Spleen (tissue), 11 donors: ENCODE measurements around the gene LGALS9C. TPM values are rescaled to one million over a fixed set of nuclear protein-coding genes. Genes with fewer than 3 reads are reported as not detected.
A peak's percentile ranks its signal among the peaks of the same experiment; 100 is the strongest.
"Not testable (repeated sequence)": the region's sequence is repeated elsewhere in the genome, so short reads cannot be mapped to it uniquely, and the experiment has no call there.

ENCODE experiments used
- DNase-seq: peaks from one replicate; pipeline ENCODE4 v3.0.0-alpha.2; 2020
- H3K27ac ChIP-seq, 8 donors: fragments of 200-600 bp; sonication (generic) in 7 of 8; 1 replicate in 4 of 8; 2 replicates in 4 of 8; pipeline versions ENCODE4 v1.5.0 to v1.8.0; 2016 to 2021; ENCODE audit warnings: inconsistent platforms in 4 of 8, mild to moderate bottlenecking in 4 of 8, moderate library complexity in 1 of 8
- H3K27me3 ChIP-seq, 7 donors: fragments of 200-600 bp; sonication (generic) in 6 of 7; replicated peaks in 1 of 7; 1 replicate in 4 of 7; 2 replicates in 3 of 7; pipeline versions ENCODE4 v1.5.0 to v1.8.0; 2016 to 2021; ENCODE audit warnings: inconsistent platforms in 3 of 7, mild to moderate bottlenecking in 1 of 7
- H3K36me3 ChIP-seq, 6 donors: fragments of 200-600 bp; sonication (generic) in 5 of 6; 1 replicate in 4 of 6; 2 replicates in 2 of 6; pipeline versions ENCODE4 v1.5.0 to v1.8.0; 2016 to 2021; ENCODE audit warnings: inconsistent platforms in 2 of 6
- H3K4me1 ChIP-seq, 6 donors: fragments of 200-600 bp; sonication (generic) in 5 of 6; 1 replicate in 3 of 6; 2 replicates in 3 of 6; pipeline versions ENCODE4 v1.5.0 to v1.8.0; 2016 to 2021; ENCODE audit warnings: inconsistent platforms in 3 of 6
- H3K4me3 ChIP-seq, 8 donors: fragments of 200-600 bp; sonication (generic) in 7 of 8; 1 replicate in 4 of 8; 2 replicates in 4 of 8; pipeline versions ENCODE4 v1.5.0 to v1.8.0; 2016 to 2021; ENCODE audit warnings: inconsistent platforms in 4 of 8, mild to moderate bottlenecking in 4 of 8, moderate library complexity in 2 of 8
- H3K9me3 ChIP-seq, 8 donors: fragments of 200-600 bp; sonication (generic) in 7 of 8; 1 replicate in 4 of 8; 2 replicates in 4 of 8; pipeline versions ENCODE4 v1.5.0 to v1.8.0; 2016 to 2021; ENCODE audit warnings: inconsistent platforms in 4 of 8
- WGBS, 5 donors: extraction: QIAGEN DNeasy Blood & Tissue Kit in 3 of 5; methylation state at CpG; one replicate each; pipeline versions ENCODE4 v1.1.5 to v1.1.7; 2013 to 2018; 5-methylcytosine and 5-hydroxymethylcytosine counted together
- intact Hi-C: fragments of 100-400 bp; cut with DNase I; formaldehyde crosslinking; loops from one replicate; pipeline ENCODE4 v1.15.0; 2023; ENCODE audit warnings: low total_unique reads
- polyA plus RNA-seq, 3 donors: library from polyadenylated mRNA; stranded (reverse); fragments of 200-250 nt; gene quantifications; one replicate each; pipeline ENCODE4 v1.2.1, GENCODE V29; 2013
- total RNA-seq, 7 donors: library from RNA; depleted of rRNA in 3 of 7; stranded (reverse); fragments of >200 nt in 3 of 7; fragmentation: NEBNext Ultra II Directional in 4 of 7; extraction: Animal tissue kit (Norgen Biotek cat#: 25700) in 4 of 7; gene quantifications; one replicate each; pipeline versions ENCODE4 v1.1.0 to v1.2.1, GENCODE V29; 2016 to 2021
- donor health status: healthy with polysubstance abuse.
- donor health status: DM: no; HTN: no; CAD: no; lungs with moderate emphysema.
- donor health status: DM: no; HTN: no; CAD: no.
- donor health status: Bipolar disorder and iron deficiency.
- donor health status: healthy.
- donor health status: DM: no; HTN: no; CAD: no.
- donor health status: DM: yes; HTN: yes; CAD: no.

The LGALS9C gene
- total and polyA plus RNA-seq, 10 donors: 0.20 to 6.1 (median 2.2) TPM

GRCh38 chr17:18478362-18478761 is 1.8 kb downstream of the LGALS9C start:
- H3K4me1 ChIP-seq, H3K27ac ChIP-seq, H3K9me3 ChIP-seq, H3K27me3 ChIP-seq, intact Hi-C loops, H3K4me3 ChIP-seq, H3K36me3 ChIP-seq, DNase-seq: not testable (repeated sequence)
- 63 to 69% (median 69%) methylated on average over 6 to 7 of the region's 12 CpGs; no CpG with 5 or more reads in 2 of the 5 donors for WGBS, 5 donors

DNA sequence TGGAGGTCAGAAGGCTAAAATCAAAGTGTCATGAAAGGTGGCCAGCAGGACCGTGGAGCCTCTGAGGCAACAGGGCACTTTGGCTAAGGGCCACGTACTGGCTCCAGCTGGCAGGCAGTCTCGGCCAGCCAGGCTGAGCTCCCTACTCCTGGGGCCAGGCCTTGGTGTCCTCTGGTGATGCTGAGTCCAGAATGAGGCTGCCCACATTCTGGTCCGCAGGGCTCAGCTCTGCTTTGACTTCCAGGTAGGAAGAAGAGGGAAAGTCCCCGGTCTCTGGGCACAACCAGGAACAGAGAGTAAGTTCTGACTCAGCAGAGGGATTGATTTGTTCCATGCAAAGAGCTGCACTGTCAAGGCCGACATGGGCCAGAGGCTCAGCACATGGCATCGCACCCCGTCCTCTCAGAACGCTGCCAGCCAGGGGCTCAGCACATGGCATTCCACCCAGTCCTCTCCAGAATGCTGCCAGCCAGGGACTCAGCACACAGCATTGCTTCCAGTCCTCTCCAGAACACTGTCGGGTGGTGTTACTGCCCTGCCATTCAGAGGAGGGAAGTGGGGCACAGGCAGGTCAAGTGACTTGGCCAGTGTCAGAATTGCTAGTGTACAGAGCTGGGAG is 2.5 kb downstream of the LGALS9C start:
- not testable (repeated sequence) for DNase-seq

GRCh38 chr17:18481775-18482174 is 5.2 kb downstream of the LGALS9C start:
- H3K9me3 ChIP-seq, H3K27me3 ChIP-seq, H3K36me3 ChIP-seq, H3K27ac ChIP-seq, H3K4me3 ChIP-seq, H3K4me1 ChIP-seq, intact Hi-C loops, DNase-seq: not testable (repeated sequence)
- 93 to 100% (median 100%) methylated on average over 2 of the region's 3 CpGs for WGBS, 5 donors

More for the DNA sequence above, 2.5 kb downstream of the LGALS9C start:
- WGBS, 5 donors: 33 to 80% (median 73%) methylated on average over 1 to 6 of the region's 10 CpGs; no CpG with 5 or more reads in 1 of the 5 donors
- H3K27ac ChIP-seq, H3K4me1 ChIP-seq, H3K27me3 ChIP-seq, H3K36me3 ChIP-seq, H3K9me3 ChIP-seq, intact Hi-C loops, H3K4me3 ChIP-seq: not testable (repeated sequence)

DNA sequence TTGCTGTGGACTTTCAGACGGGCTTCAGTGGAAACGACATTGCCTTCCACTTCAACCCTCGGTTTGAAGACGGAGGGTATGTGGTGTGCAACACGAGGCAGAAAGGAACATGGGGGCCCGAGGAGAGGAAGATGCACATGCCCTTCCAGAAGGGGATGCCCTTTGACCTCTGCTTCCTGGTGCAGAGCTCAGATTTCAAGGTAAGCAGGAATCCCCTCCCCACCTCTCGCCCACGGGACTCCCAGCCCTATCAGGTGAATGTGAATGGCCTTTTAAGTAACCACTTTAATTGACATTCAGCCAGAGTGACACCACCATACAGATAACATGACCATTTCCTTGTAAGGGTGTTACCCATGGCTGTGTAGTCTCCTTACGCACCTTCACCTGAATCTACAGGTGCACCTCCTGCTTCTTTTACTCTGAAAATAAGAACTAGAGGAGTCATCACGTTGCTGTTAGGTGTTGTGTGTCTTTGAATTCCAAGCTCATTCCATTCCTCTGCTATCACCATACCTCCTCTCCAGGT is 9.4 kb downstream of the LGALS9C start:
- 76 to 83% (median 81%) methylated on average over 2 to 6 of the region's 10 CpGs; no CpG with 5 or more reads in 2 of the 5 donors for WGBS, 5 donors
- H3K36me3 ChIP-seq, H3K27me3 ChIP-seq, H3K27ac ChIP-seq, DNase-seq, H3K4me1 ChIP-seq, H3K4me3 ChIP-seq, intact Hi-C loops, H3K9me3 ChIP-seq: not testable (repeated sequence)

- WGBS, 5 donors: 79 to 100% (median 85%) methylated on average over 2 to 9 of the region's 10 CpGs
- not testable (repeated sequence) for DNase-seq
Measured at GRCh38 chr17:18487633-18488032, 11.0 kb downstream of the LGALS9C start.

DNA sequence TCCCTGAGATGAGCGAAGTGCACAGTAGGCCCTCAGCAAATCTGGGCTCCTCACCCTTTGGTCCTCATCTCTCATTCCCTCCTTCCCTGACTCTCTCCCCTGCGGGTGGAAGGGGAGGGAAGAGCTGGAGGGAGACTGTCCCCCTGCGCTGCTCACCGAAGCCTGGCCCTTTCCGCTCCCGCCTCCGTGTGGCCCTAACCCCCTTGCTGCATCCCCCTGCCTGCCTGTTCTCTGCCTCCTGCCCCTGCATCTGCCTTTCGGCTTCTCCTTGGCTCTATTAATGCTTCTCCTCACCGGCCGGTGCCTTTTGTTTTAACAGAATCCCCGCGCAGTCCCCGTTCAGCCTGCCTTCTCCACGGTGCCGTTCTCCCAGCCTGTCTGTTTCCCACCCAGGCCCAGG is 12.0 kb downstream of the LGALS9C start:
- H3K27ac ChIP-seq, H3K4me3 ChIP-seq, intact Hi-C loops, H3K36me3 ChIP-seq, H3K4me1 ChIP-seq, H3K27me3 ChIP-seq, H3K9me3 ChIP-seq, DNase-seq: not testable (repeated sequence)
- 72 to 87% (median 78%) methylated on average over 7 to 14 of the region's 15 CpGs; no CpG with 5 or more reads in 1 of the 5 donors for WGBS, 5 donors

More at GRCh38 chr17:18487633-18488032, 11.0 kb downstream of the LGALS9C start:
- H3K4me3 ChIP-seq, H3K27ac ChIP-seq, H3K36me3 ChIP-seq, H3K9me3 ChIP-seq, H3K27me3 ChIP-seq, H3K4me1 ChIP-seq, intact Hi-C loops: not testable (repeated sequence)

DNA sequence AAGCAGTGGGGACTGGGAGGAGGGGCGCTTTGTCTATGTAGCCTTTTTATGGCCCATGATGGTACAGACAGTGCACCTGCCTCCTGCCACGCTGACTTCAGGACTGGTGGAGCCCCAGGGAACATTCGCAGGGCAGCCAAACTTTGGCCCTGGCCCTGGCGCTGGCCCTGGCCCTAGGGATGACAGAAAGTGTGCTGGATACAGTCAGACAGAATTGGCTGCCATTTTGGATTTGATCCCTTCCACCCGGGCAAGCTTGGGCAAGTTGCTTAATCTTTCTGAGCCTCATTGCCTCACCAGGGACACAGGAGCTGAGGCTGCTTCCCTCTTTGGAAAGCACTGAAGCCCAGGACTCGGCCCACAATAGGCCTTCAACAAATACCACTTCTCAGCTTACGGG is 13.4 kb downstream of the LGALS9C start:
- H3K4me3 ChIP-seq, H3K27me3 ChIP-seq, intact Hi-C loops, DNase-seq, H3K36me3 ChIP-seq, H3K4me1 ChIP-seq, H3K27ac ChIP-seq, H3K9me3 ChIP-seq: not testable (repeated sequence)
- WGBS, 5 donors: 81 to 100% (median 84%) methylated on average over 1 to 3 of the region's 7 CpGs; no CpG with 5 or more reads in 2 of the 5 donors

GRCh38 chr17:18492712-18493480 is 16.3 kb downstream of the LGALS9C start:
- H3K4me1 ChIP-seq, intact Hi-C loops, H3K36me3 ChIP-seq, H3K27ac ChIP-seq, H3K27me3 ChIP-seq, H3K9me3 ChIP-seq, H3K4me3 ChIP-seq: not testable (repeated sequence)
- 29 to 65% (median 50%) methylated on average over 4 to 15 of the region's 23 CpGs for WGBS, 5 donors
- peak; percentile 23 for DNase-seq

DNA sequence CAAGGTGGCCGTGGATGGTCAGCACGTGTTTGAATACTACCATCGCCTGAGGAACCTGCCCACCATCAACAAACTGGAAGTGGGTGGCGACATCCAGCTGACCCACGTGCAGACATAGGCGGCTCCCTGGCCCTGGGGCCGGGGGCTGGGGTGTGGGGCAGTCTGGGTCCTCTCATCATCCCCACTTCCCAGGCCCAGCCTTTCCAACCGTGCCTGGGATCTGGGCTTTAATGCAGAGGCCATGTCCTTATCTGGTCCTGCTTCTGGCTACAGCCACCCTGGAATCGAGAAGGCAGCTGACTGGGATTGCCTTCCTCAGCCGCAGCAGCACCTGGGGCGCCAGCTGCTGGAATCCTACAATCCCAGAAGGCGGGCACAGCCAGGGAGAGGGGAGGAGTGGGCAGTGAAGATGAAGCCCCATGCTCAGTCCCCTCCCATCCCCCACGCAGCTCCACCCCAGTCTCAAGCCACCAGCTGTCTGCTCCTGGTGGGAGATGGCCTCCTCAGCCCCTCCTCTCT is 17.7 kb downstream of the LGALS9C start:
- H3K27ac ChIP-seq, H3K36me3 ChIP-seq, DNase-seq, H3K27me3 ChIP-seq, H3K9me3 ChIP-seq, H3K4me3 ChIP-seq, intact Hi-C loops, H3K4me1 ChIP-seq: not testable (repeated sequence)
- 72 to 95% (median 79%) methylated on average over 5 to 10 of the region's 13 CpGs; no CpG with 5 or more reads in 1 of the 5 donors for WGBS, 5 donors
